AG09309 (cell line): Measurements from ENCODE around the gene ZNF574.

Experiments
- DNase-seq: peaks from one replicate; pipeline ENCODE4 v3.0.0-alpha.2; 2010; ENCODE audit warnings: low read depth
- H3K4me3 ChIP-seq: 2 replicates; pipeline ENCODE4 v1.5.1; 2011; ENCODE audit warnings: mild to moderate bottlenecking, low read depth, low read length, moderate library complexity; ENCODE audit not compliant: control insufficient read depth
- TF ChIP-seq, protein P1 (sequence below): IDR thresholded peaks from 2 replicates; pipeline ENCODE4 v1.5.1; 2011; ENCODE audit warnings: mild to moderate bottlenecking, low read depth, low read length, inconsistent platforms; ENCODE audit not compliant: insufficient read depth, control insufficient read depth; ENCODE audit errors: missing control alignments

The ZNF574 gene

DNA sequence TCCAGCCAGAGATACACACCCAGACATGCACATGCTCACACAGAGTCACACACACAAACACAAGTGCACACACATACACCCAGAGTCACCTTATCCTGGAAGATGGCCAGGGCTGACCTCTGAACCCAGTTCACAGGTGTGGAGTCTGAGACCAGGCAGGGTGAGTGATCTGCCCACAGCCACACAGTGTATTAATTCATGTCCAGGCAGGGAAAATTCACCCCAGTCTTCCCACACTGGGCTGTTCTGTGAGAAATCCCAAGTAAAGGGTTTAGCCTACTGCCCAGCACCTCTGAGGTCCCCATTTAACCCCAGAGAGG, 54.2 kb downstream of the ZNF574 start:
- TF ChIP-seq, protein P1, sequence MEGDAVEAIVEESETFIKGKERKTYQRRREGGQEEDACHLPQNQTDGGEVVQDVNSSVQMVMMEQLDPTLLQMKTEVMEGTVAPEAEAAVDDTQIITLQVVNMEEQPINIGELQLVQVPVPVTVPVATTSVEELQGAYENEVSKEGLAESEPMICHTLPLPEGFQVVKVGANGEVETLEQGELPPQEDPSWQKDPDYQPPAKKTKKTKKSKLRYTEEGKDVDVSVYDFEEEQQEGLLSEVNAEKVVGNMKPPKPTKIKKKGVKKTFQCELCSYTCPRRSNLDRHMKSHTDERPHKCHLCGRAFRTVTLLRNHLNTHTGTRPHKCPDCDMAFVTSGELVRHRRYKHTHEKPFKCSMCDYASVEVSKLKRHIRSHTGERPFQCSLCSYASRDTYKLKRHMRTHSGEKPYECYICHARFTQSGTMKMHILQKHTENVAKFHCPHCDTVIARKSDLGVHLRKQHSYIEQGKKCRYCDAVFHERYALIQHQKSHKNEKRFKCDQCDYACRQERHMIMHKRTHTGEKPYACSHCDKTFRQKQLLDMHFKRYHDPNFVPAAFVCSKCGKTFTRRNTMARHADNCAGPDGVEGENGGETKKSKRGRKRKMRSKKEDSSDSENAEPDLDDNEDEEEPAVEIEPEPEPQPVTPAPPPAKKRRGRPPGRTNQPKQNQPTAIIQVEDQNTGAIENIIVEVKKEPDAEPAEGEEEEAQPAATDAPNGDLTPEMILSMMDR = no peak
- no peak for DNase-seq
- no peak overlapping the region for H3K4me3 ChIP-seq
